ENCODE data around the gene CDH4. TPM values are rescaled to one million over a fixed set of nuclear protein-coding genes. Genes with fewer than 3 reads are reported as not detected.

CDH4 gene
- total RNA-seq, 1 donor from 2014 or later, result 39.7 TPM

DNA sequence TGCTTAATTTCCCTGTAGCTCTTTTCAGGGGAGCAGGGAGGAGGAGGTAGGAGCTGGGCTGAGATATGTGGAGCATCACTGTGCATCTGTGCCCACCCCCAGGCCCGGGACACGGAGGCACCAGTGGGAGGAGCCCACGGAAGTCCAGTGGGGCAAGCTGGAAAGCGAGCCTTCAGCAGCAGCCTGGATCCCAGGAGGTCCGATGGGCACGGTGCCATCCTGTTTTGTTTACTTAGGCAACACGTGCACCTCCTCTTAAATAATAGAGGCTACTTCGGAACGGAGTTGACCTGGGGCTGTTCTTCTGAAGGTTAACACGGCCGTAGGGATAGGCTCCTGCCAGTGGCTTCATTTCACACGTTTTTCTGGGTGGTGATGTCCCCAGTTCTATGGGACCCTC lies 51.6 kb downstream of the CDH4 start:
- no peaks in the 10 kb centered on the region for H3K27me3 ChIP-seq (ENCODE audit: control insufficient read depth, insufficient read depth, low read length)
- TF ChIP-seq, protein P1, sequence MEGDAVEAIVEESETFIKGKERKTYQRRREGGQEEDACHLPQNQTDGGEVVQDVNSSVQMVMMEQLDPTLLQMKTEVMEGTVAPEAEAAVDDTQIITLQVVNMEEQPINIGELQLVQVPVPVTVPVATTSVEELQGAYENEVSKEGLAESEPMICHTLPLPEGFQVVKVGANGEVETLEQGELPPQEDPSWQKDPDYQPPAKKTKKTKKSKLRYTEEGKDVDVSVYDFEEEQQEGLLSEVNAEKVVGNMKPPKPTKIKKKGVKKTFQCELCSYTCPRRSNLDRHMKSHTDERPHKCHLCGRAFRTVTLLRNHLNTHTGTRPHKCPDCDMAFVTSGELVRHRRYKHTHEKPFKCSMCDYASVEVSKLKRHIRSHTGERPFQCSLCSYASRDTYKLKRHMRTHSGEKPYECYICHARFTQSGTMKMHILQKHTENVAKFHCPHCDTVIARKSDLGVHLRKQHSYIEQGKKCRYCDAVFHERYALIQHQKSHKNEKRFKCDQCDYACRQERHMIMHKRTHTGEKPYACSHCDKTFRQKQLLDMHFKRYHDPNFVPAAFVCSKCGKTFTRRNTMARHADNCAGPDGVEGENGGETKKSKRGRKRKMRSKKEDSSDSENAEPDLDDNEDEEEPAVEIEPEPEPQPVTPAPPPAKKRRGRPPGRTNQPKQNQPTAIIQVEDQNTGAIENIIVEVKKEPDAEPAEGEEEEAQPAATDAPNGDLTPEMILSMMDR (IDR thresholded peaks at IDR 0.05; ENCODE audit: insufficient read depth, low read length, poor library complexity, severe bottlenecking), result no peak
- no peak for DNase-seq (ENCODE audit: low read depth)
- no peak overlapping the region for H3K4me3 ChIP-seq (ENCODE audit: low read depth, low read length)
- no peaks in the 10 kb centered on the region for H3K36me3 ChIP-seq (ENCODE audit: control insufficient read depth, insufficient read depth, low read length)

DNA sequence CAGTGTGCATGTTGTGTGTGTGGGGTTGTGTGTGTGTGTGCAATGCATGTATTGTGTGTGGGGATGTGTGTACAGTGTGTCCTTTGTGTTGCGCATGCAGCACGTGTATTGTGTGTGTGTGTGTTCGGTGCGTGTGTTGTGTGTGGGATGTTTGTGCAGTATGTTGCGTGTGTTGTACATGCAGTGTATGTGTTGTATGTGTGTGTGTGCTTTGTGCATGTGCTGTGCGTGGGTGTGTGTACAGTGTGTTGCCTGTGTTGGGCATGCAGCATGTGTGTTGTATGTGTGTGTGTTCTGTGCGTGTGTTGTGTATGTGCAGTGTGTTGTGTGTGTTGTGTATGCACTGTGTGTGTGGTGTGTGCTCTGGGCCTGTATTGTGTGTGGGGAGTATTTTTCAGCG lies 52.7 kb downstream of the CDH4 start:
- no peak overlapping the region for H3K4me3 ChIP-seq (ENCODE audit: low read depth, low read length)
- no peaks in the 10 kb centered on the region for H3K36me3 ChIP-seq (ENCODE audit: control insufficient read depth, insufficient read depth, low read length)
- DNase-seq (ENCODE audit: low read depth), result no peak
- TF ChIP-seq, protein P1 (IDR thresholded peaks at IDR 0.05; ENCODE audit: insufficient read depth, low read length, poor library complexity, severe bottlenecking), result no peak
- no peaks in the 10 kb centered on the region for H3K27me3 ChIP-seq (ENCODE audit: control insufficient read depth, insufficient read depth, low read length)

DNA sequence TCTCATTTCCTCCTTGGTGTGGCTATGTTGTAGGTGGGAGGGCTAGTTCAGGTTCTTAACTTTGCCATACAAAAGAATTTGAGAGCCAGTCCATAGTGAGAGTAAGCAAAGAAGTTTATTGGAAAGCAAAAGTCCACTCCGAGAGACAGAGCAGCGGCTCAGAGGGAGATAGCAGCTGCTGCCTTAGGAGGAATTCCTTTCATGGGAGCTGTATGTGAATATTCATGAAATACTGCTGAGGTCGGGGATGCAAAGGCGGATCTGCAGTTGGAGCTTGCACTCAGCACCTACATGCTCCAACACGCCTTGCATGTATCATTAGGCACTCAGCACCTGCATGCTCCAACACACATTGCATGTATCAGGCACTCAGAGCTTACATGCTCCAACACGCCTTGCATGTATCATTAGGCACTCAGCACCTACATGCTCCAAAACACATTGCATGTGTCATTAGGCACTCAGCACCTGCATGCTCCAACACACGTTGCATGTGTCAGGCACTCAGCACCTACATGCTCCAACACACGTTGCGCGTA lies 54.9 kb downstream of the CDH4 start:
- no peak for DNase-seq (ENCODE audit: low read depth)
- H3K27me3 ChIP-seq (ENCODE audit: control insufficient read depth, insufficient read depth, low read length), result no peaks in the 10 kb centered on the region

DNA sequence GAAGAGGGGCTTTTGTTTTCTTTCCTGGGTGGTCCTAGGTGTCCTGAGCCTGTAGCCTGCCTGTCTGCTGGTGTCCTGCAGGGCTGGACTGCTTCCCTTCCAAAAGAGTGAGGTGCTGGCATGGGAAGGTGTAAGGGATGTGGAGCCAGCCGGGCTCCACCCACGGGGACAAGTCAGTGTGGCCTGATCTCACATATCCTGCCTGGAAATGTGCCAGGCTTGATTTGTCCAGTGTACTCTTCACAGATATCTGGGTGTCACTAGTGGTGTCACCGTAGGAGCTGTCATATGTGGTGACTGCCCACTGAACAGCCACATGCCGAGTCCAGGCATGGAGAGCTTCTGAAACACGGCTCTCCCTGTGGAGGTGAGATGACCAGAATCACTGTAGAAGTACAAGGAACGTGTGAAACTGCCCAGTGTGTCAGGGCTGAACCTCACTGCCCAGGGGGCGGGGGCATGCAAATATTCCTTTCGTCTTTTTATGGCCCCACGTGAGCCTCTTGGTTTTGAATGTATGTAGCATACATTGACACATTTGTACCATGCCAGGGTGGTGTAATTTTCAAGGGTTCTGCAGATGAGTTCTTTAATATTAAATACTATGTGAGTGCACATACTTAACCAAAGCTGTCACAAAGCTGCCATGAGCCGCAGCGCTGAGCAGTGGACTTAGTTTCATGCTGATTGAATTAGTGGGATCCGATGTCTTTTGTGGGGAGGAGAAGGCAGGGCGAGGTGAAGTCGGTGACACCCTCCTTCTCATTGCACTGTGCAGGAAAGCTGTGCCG lies 55.8 kb downstream of the CDH4 start:
- TF ChIP-seq, protein P1 (IDR thresholded peaks at IDR 0.05; ENCODE audit: insufficient read depth, low read length, poor library complexity, severe bottlenecking), result no peak
- DNase-seq (ENCODE audit: low read depth), result no peak
- Histone ChIP-seq H3K36me3 (ENCODE audit: control insufficient read depth, insufficient read depth, low read length) (no peaks in the 10 kb centered on the region), H3K4me3 (ENCODE audit: low read depth, low read length) (no peak overlapping the region), H3K27me3 (ENCODE audit: control insufficient read depth, insufficient read depth, low read length) (no peaks in the 10 kb centered on the region)

More for the DNA sequence above, 54.9 kb downstream of the CDH4 start:
- TF ChIP-seq, protein P1 (IDR thresholded peaks at IDR 0.05; ENCODE audit: insufficient read depth, low read length, poor library complexity, severe bottlenecking), result no peak
- Histone ChIP-seq H3K36me3 (ENCODE audit: control insufficient read depth, insufficient read depth, low read length) (no peaks in the 10 kb centered on the region), H3K4me3 (ENCODE audit: low read depth, low read length) (no peak overlapping the region)

DNA sequence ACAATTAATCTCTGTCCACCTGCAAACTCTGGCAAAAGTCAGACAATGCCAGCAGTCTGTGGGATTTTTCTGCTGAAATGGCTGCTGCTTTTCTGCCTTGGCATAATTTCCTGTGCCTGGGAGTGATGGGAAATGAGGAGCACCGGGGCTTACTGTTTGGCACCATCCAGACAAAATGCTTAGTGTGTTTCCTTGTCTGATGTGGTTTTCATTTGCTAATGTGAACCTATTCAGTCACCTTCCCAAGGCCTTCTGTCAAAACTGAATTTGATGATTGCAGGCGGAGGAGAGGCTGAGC lies 56.4 kb downstream of the CDH4 start:
- H3K27me3 ChIP-seq (ENCODE audit: control insufficient read depth, insufficient read depth, low read length), result no peaks in the 10 kb centered on the region
- DNase-seq (ENCODE audit: low read depth), result no peak
- TF ChIP-seq, protein P1 (IDR thresholded peaks at IDR 0.05; ENCODE audit: insufficient read depth, low read length, poor library complexity, severe bottlenecking), result no peak
- no peaks in the 10 kb centered on the region for H3K36me3 ChIP-seq (ENCODE audit: control insufficient read depth, insufficient read depth, low read length)
- no peak overlapping the region for H3K4me3 ChIP-seq (ENCODE audit: low read depth, low read length)

DNA sequence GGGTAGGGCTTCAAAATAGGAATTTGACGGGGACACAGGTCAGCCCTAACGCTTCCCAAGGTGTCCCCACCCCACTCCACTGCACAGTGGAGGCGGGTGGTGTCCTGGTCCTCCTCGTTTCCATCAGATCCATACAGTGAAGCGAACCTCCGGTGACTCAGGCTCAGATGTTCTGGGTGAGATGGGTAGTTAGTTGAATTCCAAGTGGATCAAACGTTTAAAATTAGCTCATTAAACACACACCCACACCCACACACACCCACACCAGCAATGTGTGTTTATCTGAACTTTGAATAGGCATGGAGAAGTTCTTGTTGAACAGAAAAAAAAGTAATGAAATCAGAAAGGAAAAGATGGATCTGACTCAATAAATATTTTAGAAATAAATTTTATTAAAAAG lies 58.9 kb downstream of the CDH4 start:
- no peaks in the 10 kb centered on the region for H3K36me3 ChIP-seq (ENCODE audit: control insufficient read depth, insufficient read depth, low read length)
- H3K4me3 ChIP-seq (ENCODE audit: low read depth, low read length), result no peak overlapping the region
- no peak for DNase-seq (ENCODE audit: low read depth)
- H3K27me3 ChIP-seq (ENCODE audit: control insufficient read depth, insufficient read depth, low read length), result no peaks in the 10 kb centered on the region
- TF ChIP-seq, protein P1 (IDR thresholded peaks at IDR 0.05; ENCODE audit: insufficient read depth, low read length, poor library complexity, severe bottlenecking), result no peak
